Heart right ventricle (tissue), 16 donors: ENCODE measurements around the gene SLC35F5. TPM values are rescaled to one million over a fixed set of nuclear protein-coding genes. Genes with fewer than 3 reads are reported as not detected.
"Not testable (repeated sequence)": the region's sequence is repeated elsewhere in the genome, so short reads cannot be mapped to it uniquely, and the experiment has no call there.

Experiments
- ATAC-seq, 8 donors: fragments of 200-7000 bp; cut with Tn5 transposase; one replicate each; pipeline ENCODE4 v1.9.1; 2020; ENCODE audit warnings: mild to moderate bottlenecking in 8 of 8, moderate library complexity in 8 of 8, moderate number of reproducible peaks in 1 of 8
- DNase-seq, 2 donors: peaks; one replicate each; pipeline ENCODE4 v3.0.0-alpha.2; 2020
- H3K27ac ChIP-seq, 10 donors: fragments of 200-600 bp; sonication (generic) in 2 of 10; one replicate each; pipeline versions ENCODE4 v1.5.0 to v1.8.0; 2020 to 2022; ENCODE audit warnings: mild to moderate bottlenecking in 3 of 10
- H3K27me3 ChIP-seq, 7 donors: fragments of 200-600 bp; one replicate each; pipeline ENCODE4 v1.8.0; 2021 to 2022; ENCODE audit warnings: mild to moderate bottlenecking in 2 of 7
- H3K36me3 ChIP-seq, 9 donors: fragments of 200-600 bp; sonication (generic) in 1 of 9; one replicate each; pipeline versions ENCODE4 v1.5.0 to v1.8.0; 2020 to 2022; ENCODE audit warnings: mild to moderate bottlenecking in 2 of 9
- H3K4me1 ChIP-seq, 9 donors: fragments of 200-600 bp; sonication (generic) in 1 of 9; one replicate each; pipeline versions ENCODE4 v1.5.0 to v1.8.0; 2020 to 2022; ENCODE audit warnings: mild to moderate bottlenecking in 4 of 9
- H3K4me3 ChIP-seq, 10 donors: fragments of 200-600 bp; sonication (generic) in 2 of 10; one replicate each; pipeline versions ENCODE4 v1.5.0 to v1.8.0; 2020 to 2022; ENCODE audit warnings: mild to moderate bottlenecking in 7 of 10, moderate library complexity in 2 of 10
- H3K9me3 ChIP-seq, 11 donors: fragments of 200-600 bp in 10 of 11; sonication (generic) in 2 of 11; one replicate each; pipeline versions ENCODE4 v1.5.0 to v1.8.0; 2013 to 2022; ENCODE audit warnings: mild to moderate bottlenecking in 2 of 11, control low read depth in 1 of 11, moderate library complexity in 1 of 11
- WGBS, 2 donors: extraction: QIAGEN DNeasy Blood & Tissue Kit; methylation state at CpG; one replicate each; pipeline ENCODE4 v1.1.7; 2013; ENCODE audit warnings: inconsistent platforms in 1 of 2; 5-methylcytosine and 5-hydroxymethylcytosine counted together
- intact Hi-C, 10 donors: fragments of 100-400 bp; cut with DNase I; formaldehyde crosslinking; loops; one replicate each; pipeline versions ENCODE4 v1.11.1 to v1.14.2; 2022
- polyA plus RNA-seq, 2 donors: library from polyadenylated mRNA; stranded (reverse); fragments of 200-250 nt; gene quantifications; one replicate each; pipeline ENCODE4 v1.2.3, GENCODE V29; 2013
- total RNA-seq, 10 donors: library from RNA; stranded (reverse); fragmentation: NEBNext Ultra II Directional in 3 of 10; extraction: Animal tissue kit (Norgen Biotek cat#: 25700) in 3 of 10; gene quantifications; one replicate each; pipeline versions ENCODE4 v1.2.1 to v1.2.4, GENCODE V29; 2021 to 2023
- TF ChIP-seq, protein P1 (sequence below), 9 donors: fragments of 200-600 bp; sonication (generic) in 2 of 9; IDR thresholded peaks; one replicate each; pipeline versions ENCODE4 v1.5.0 to v1.8.0; 2021 to 2022; ENCODE audit warnings: antibody characterized with exemption in 9 of 9, mild to moderate bottlenecking in 5 of 9, moderate library complexity in 1 of 9
- donor health status: Arrhythmogenic right ventricular cardiomyopathy.
- donor health status: ischemic (EF 13 %, LVEDD 7.1; RV severe dilation, severe dysfunction).
- donor health status: healthy with polysubstance abuse.
- donor health status: DM: no; HTN: yes; CAD: no.
- donor health status: DM: no; HTN: no; CAD: no.
- donor health status: ischemic (EF 25% LVEDD 6.9; RV normal size, moderate dysfunction).
- donor health status: ischemic (EF 25% LVEDD 5.7; RV mildly dilated, moderate dysfunction).
- donor health status: healthy.
- donor health status: DM: yes; HTN: yes; CAD: no.
- donor health status: Ischemic cardiomyopathy.
- donor health status: ischemic (EF 35%, LVEDD 5.7; RV mildly dilated, moderate dysfunction).
- donor health status: nonischemic (EF 11% LVEDD 7.7; RV severe dilation, severe dysfunction).
- donor health status: DM: yes; HTN: yes; CAD: no.
- donor health status: PGD.
- donor health status: ischemic (EF 29% LVEDD 5.4; RV normal size, mild dysfunction).
- donor health status: nonischemic (EF 23%, LVEDD 6.1; RV moderate dilation, normal function).

SLC35F5 gene
- total and polyA plus RNA-seq, 12 donors, result 18.3 to 67.1 (median 58.6) TPM

DNA sequence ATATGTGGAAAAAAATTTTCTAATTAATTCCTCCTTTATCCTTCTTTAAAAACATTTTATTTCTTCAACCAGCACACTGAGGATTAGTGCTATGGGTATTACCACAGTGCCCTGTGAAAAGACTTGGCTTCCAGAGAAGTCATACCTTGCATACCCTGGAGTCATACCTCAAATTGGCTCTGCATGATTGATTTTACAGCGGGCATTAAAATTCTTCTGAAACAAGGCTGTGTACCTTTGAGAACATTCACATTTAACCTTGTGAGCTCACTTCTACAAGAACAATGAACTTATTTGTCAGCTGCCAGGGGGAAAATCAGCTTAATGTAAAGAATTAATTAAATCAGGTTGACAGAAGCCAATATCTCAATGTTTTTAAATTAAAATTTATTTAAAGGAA, 44.6 kb downstream of the SLC35F5 start:
- Histone ChIP-seq H3K27me3 (no peaks in the 10 kb centered on the region), H3K27ac (no peak overlapping the region), H3K36me3 (peaks cover 0 to 78% (median 25%) of the 10 kb centered on the region in 9 donors), H3K4me1 (no peaks in the 10 kb centered on the region), H3K9me3 (no peaks in the 10 kb centered on the region), H3K4me3 (no peak overlapping the region)
- ATAC-seq (no peak), DNase-seq (no peak)
- 97 to 100% methylated on average over 1 of the region's 1 CpG for WGBS, 2 donors
- TF ChIP-seq, protein P1, sequence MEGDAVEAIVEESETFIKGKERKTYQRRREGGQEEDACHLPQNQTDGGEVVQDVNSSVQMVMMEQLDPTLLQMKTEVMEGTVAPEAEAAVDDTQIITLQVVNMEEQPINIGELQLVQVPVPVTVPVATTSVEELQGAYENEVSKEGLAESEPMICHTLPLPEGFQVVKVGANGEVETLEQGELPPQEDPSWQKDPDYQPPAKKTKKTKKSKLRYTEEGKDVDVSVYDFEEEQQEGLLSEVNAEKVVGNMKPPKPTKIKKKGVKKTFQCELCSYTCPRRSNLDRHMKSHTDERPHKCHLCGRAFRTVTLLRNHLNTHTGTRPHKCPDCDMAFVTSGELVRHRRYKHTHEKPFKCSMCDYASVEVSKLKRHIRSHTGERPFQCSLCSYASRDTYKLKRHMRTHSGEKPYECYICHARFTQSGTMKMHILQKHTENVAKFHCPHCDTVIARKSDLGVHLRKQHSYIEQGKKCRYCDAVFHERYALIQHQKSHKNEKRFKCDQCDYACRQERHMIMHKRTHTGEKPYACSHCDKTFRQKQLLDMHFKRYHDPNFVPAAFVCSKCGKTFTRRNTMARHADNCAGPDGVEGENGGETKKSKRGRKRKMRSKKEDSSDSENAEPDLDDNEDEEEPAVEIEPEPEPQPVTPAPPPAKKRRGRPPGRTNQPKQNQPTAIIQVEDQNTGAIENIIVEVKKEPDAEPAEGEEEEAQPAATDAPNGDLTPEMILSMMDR (IDR thresholded peaks at IDR 0.05), result no peak
- intact Hi-C loops, result no loop called here

DNA sequence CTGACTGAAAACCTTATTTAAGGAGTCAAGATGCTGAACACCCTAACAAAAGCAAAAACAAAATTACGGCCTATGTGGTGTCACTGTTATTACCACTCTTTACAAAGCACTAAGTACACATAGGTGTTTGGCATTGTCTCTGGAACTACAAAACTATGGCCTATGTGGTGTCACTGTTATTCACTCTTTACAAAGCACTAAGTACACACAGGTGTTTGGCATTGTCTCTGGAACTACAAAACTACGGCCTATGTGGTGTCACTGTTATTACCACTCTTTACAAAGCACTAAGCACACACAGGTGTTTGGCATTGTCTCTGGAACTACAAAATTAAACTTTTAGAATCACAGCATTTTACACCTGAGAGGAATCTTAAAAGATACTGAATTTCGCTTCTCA, 47.4 kb downstream of the SLC35F5 start:
- Histone ChIP-seq H3K9me3 (no peaks in the 10 kb centered on the region), H3K27ac (no peak overlapping the region), H3K4me3 (no peak overlapping the region), H3K36me3 (peaks cover 0 to 56% (median 24%) of the 10 kb centered on the region in 9 donors), H3K4me1 (peaks cover 0 to 11% (median 4%) of the 10 kb centered on the region in 9 donors), H3K27me3 (no peaks in the 10 kb centered on the region)
- ATAC-seq (no peak), DNase-seq (no peak)
- WGBS, 2 donors, result 94 to 97% methylated on average over 3 of the region's 3 CpGs
- TF ChIP-seq, protein P1 (IDR thresholded peaks at IDR 0.05), result no peak
- intact Hi-C loops, result no loop called here

DNA sequence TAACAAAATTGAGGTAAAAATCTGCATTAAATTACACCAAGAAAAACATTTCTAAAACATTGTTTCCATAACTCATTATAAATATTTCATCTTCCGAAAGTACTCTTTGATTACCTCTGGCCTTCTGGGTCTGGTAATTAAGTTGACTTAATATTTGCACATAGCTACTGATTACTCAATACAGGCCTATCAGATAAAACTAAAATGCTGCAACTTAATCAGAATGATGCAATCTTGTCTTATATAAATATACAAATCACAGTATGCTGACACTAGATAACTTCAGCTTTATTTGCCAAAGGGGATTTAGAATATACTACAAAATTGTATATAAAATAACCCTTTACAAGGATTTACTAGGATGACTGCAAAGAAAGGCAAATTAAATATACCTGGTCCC, 49.3 kb downstream of the SLC35F5 start:
- no peak overlapping the region for H3K4me3 ChIP-seq
- no peak for DNase-seq
- ATAC-seq, result no peak
- peaks cover 0 to 11% (median 4%) of the 10 kb centered on the region in 9 donors for H3K4me1 ChIP-seq
- H3K27me3 ChIP-seq, result no peaks in the 10 kb centered on the region
- H3K9me3 ChIP-seq, result no peaks in the 10 kb centered on the region
- intact Hi-C loops, result no loop called here
- TF ChIP-seq, protein P1 (IDR thresholded peaks at IDR 0.05), result no peak
- H3K36me3 ChIP-seq, result peaks cover 0 to 37% (median 15%) of the 10 kb centered on the region in 9 donors
- no peak overlapping the region for H3K27ac ChIP-seq
- 45 to 93% methylated on average over 1 of the region's 1 CpG for WGBS, 2 donors

DNA sequence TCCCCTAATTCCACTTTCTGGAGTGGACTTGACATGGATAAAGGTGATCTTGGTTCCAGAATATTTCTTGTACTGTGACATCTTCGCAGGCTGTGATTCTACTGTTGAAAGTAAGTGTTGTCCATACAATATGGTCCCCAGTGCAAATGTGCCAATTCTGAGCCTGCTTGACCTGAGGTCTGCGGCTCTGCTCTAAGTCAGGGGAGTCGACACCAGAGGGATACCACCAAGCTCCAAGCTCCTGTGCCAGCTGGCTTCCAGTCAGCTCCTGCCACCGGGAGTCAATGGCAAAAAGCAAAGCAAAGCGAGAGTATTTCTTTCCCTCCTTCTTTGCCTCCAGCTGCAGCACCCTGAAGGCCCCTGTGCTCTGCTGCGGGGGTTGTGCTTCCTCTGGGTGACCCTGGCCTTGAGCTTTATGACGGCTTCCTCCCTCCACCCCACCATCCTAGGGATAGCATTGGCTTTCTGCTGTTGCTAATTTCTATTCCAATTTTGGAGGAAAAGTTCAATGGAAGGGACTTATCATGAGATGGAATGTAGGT, 50.4 kb downstream of the SLC35F5 start:
- Histone ChIP-seq H3K36me3 (peaks cover 0 to 26% (median 7%) of the 10 kb centered on the region in 9 donors), H3K4me3 (no peak overlapping the region), H3K4me1 (peaks cover 0 to 11% (median 4%) of the 10 kb centered on the region in 9 donors), H3K27ac (no peak overlapping the region), H3K9me3 (no peaks in the 10 kb centered on the region), H3K27me3 (no peaks in the 10 kb centered on the region)
- DNase-seq (peak; percentile 9 to 22), ATAC-seq (peak in 5 of 8 donors; percentile 14 to 69 (median 44))
- TF ChIP-seq, protein P1 (IDR thresholded peaks at IDR 0.05), result no peak
- 38 to 51% methylated on average over 7 of the region's 7 CpGs for WGBS, 2 donors
- intact Hi-C loops, result no loop called here

DNA sequence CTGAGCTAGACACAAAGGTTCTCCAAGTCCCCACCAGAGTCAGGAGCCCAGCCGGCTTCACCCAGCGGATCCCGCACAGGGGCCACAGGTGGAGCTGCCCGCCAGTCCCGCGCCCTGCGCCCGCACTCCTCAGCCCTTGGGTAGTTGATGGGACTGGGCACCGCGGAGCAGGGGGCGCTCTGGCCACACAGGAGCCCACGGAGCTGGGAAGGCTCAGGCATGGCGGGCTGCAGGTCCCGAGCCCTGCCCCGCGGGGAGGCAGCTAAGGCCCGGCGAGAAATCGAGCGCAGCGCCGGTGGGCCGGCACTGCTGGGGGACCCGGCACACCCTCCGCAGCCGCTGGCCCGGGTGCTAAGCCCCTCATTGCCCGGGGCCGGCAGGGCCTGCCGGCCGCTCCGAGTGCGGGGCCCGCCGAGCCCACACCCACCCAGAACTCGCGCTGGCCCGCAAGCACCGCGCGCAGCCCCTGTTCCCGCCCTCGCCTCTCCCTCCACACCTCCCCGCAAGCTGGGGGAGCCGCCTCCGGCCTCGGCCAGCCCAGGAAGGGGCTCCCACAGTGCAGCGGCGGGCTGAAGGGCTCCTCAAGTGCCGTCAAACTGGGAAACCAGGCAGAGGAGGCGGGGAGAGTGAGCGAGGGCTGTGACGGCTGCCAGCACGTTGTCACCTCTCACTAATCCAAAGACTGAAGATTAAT, 52.0 kb downstream of the SLC35F5 start:
- H3K4me3 ChIP-seq, H3K27me3 ChIP-seq, H3K27ac ChIP-seq, H3K9me3 ChIP-seq, DNase-seq: not testable (repeated sequence)
- ATAC-seq, result peak in 1 of 8 donors; percentile 42
- intact Hi-C loops, result loop anchor here in 1 of 10 donors (5.0 kb wide), 1 partner anchor 102 kb away; no protein-coding TSS in a partner anchor
- Histone ChIP-seq H3K4me1 (peaks cover 0 to 18% (median 4%) of the 10 kb centered on the region in 9 donors), H3K36me3 (peaks cover 0 to 18% (median 7%) of the 10 kb centered on the region in 9 donors)
- WGBS, 2 donors, result 88 to 95% methylated on average over 39 to 47 of the region's 54 CpGs
